GM19372 (cell line): ENCODE data around the gene GADL1.

Experiments used
- ATAC-seq: cut with Tn5 transposase; IDR thresholded peaks from one replicate; pipeline ENCODE4 v1.9.1; 2021; ENCODE audit warnings: mild to moderate bottlenecking, low read depth, moderate library complexity; ENCODE audit not compliant: unreplicated experiment

The GADL1 gene

GRCh38 chr3:30682434-30683155 lies 211.9 kb downstream of the GADL1 start:
- no peak for ATAC-seq

GRCh38 chr3:30681649-30682211 lies 212.7 kb downstream of the GADL1 start:
- ATAC-seq = no peak

- no peak for ATAC-seq
These were observed 213.4 kb downstream of the GADL1 start for GRCh38 chr3:30680789-30681648.

GRCh38 chr3:30679045-30679444 lies 215.4 kb downstream of the GADL1 start:
- ATAC-seq = no peak

- ATAC-seq = no peak
These were observed 217.1 kb downstream of the GADL1 start for GRCh38 chr3:30677347-30677685.

- no peak for ATAC-seq
These were observed 217.8 kb downstream of the GADL1 start for GRCh38 chr3:30676424-30677346.
